ENCODE measurements around the gene GPS1. TPM values are rescaled to one million over a fixed set of nuclear protein-coding genes. Genes with fewer than 3 reads are reported as not detected.

The GPS1 gene
- total and polyA plus RNA-seq, 9 of the 15 experiments (the other 6 are each of a cell fraction or from before 2014, with no cell fraction given): 3.1 to 167 (median 69.9) TPM

DNA sequence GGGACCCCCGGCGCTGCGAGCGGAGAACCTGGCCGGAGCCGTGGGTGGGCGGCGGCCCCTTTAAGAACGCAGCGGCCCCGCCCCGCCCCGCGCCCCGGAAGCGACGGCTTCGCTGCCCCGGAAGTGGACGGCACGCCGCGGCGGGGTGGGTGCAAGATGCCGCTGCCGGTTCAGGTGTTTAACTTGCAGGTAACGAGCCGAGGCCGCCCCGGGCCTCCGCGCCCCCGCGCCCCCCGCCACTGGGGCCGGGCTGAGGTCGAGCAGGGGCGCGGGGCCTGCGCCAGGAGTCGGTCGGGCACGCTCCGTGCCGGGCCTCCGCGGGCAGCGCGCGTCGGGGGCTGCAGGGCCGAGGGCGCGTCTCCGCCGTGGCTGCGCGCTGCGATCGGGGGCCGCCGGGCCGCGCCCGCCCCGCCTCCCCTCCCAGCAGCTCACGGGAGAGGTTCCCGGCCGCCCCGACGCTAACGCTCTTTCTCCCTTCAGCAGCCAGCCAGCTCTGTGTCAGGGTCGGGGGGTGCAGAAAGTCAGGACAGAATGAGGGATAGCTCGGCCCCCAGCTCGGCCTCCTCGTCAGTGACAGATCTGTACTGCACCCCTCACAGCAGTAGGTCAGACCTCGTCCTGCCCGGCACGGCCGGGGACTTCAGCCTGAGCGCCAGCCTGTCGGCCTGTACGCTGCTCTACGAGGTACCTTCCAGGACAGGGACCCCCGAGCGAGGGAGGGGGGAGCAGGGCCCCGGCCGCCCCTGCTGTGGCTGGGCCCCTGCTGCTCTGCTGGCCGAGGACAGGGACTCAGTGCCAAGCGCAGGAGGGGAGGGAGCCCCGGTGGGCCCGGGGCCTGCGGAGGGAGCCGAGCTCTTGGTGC lies at the start of gene GPS1, which contains the start of gene RFNG (continued):
- TF ChIP-seq, protein P1, sequence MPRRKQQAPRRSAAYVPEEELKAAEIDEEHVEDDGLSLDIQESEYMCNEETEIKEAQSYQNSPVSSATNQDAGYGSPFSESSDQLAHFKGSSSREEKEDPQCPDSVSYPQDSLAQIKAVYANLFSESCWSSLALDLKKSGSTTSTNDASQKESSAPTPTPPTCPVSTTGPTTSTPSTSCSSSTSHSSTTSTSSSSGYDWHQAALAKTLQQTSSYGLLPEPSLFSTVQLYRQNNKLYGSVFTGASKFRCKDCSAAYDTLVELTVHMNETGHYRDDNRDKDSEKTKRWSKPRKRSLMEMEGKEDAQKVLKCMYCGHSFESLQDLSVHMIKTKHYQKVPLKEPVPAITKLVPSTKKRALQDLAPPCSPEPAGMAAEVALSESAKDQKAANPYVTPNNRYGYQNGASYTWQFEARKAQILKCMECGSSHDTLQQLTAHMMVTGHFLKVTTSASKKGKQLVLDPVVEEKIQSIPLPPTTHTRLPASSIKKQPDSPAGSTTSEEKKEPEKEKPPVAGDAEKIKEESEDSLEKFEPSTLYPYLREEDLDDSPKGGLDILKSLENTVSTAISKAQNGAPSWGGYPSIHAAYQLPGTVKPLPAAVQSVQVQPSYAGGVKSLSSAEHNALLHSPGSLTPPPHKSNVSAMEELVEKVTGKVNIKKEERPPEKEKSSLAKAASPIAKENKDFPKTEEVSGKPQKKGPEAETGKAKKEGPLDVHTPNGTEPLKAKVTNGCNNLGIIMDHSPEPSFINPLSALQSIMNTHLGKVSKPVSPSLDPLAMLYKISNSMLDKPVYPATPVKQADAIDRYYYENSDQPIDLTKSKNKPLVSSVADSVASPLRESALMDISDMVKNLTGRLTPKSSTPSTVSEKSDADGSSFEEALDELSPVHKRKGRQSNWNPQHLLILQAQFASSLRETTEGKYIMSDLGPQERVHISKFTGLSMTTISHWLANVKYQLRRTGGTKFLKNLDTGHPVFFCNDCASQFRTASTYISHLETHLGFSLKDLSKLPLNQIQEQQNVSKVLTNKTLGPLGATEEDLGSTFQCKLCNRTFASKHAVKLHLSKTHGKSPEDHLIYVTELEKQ (CRISPR knock-in tag; IDR thresholded peaks at IDR 0.05): no peak
- TF ChIP-seq, protein P2, sequence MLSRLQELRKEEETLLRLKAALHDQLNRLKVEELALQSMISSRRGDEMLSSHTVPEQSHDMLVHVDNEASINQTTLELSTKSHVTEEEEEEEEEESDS (CRISPR knock-in tag; IDR thresholded peaks at IDR 0.05): no peak
- TF ChIP-seq CBX8 (IDR thresholded peaks at IDR 0.05; ENCODE audit: borderline replicate concordance, extremely low read depth, low read depth, low read length, poor library complexity, severe bottlenecking): no peak
- TF ChIP-seq SAP30 (IDR thresholded peaks at IDR 0.05; ENCODE audit: borderline replicate concordance, insufficient read depth, low read depth, low read length, poor library complexity, severe bottlenecking): peak; percentile 61
- no peak for TF ChIP-seq SMAD1 (IDR thresholded peaks at IDR 0.05; ENCODE audit: low read depth, low read length, partially characterized antibody)
- TF ChIP-seq MIER1 (IDR thresholded peaks at IDR 0.05; ENCODE audit: low read depth): no peak
- no peak for TF ChIP-seq ZNF79 (CRISPR knock-in tag; IDR thresholded peaks at IDR 0.05; ENCODE audit: low read depth)
- TF ChIP-seq, protein P3, sequence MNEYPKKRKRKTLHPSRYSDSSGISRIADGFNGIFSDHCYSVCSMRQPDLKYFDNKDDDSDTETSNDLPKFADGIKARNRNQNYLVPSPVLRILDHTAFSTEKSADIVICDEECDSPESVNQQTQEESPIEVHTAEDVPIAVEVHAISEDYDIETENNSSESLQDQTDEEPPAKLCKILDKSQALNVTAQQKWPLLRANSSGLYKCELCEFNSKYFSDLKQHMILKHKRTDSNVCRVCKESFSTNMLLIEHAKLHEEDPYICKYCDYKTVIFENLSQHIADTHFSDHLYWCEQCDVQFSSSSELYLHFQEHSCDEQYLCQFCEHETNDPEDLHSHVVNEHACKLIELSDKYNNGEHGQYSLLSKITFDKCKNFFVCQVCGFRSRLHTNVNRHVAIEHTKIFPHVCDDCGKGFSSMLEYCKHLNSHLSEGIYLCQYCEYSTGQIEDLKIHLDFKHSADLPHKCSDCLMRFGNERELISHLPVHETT (CRISPR knock-in tag; conservative IDR thresholded peaks at IDR 0.05 in 1 of 2, IDR thresholded peaks at IDR 0.05 in 1 of 2): no peak
- TF ChIP-seq, protein P4, sequence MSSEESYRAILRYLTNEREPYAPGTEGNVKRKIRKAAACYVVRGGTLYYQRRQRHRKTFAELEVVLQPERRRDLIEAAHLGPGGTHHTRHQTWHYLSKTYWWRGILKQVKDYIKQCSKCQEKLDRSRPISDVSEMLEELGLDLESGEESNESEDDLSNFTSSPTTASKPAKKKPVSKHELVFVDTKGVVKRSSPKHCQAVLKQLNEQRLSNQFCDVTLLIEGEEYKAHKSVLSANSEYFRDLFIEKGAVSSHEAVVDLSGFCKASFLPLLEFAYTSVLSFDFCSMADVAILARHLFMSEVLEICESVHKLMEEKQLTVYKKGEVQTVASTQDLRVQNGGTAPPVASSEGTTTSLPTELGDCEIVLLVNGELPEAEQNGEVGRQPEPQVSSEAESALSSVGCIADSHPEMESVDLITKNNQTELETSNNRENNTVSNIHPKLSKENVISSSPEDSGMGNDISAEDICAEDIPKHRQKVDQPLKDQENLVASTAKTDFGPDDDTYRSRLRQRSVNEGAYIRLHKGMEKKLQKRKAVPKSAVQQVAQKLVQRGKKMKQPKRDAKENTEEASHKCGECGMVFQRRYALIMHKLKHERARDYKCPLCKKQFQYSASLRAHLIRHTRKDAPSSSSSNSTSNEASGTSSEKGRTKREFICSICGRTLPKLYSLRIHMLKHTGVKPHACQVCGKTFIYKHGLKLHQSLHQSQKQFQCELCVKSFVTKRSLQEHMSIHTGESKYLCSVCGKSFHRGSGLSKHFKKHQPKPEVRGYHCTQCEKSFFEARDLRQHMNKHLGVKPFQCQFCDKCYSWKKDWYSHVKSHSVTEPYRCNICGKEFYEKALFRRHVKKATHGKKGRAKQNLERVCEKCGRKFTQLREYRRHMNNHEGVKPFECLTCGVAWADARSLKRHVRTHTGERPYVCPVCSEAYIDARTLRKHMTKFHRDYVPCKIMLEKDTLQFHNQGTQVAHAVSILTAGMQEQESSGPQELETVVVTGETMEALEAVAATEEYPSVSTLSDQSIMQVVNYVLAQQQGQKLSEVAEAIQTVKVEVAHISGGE (CRISPR knock-in tag; IDR thresholded peaks at IDR 0.05): peak in 1 of 3 experiments; percentile 81; a peak in 2 of 6 replicates
- no peak for TF ChIP-seq FOSL1 (tag; conservative IDR thresholded peaks at IDR 0.05)
- TF ChIP-seq, protein P5, sequence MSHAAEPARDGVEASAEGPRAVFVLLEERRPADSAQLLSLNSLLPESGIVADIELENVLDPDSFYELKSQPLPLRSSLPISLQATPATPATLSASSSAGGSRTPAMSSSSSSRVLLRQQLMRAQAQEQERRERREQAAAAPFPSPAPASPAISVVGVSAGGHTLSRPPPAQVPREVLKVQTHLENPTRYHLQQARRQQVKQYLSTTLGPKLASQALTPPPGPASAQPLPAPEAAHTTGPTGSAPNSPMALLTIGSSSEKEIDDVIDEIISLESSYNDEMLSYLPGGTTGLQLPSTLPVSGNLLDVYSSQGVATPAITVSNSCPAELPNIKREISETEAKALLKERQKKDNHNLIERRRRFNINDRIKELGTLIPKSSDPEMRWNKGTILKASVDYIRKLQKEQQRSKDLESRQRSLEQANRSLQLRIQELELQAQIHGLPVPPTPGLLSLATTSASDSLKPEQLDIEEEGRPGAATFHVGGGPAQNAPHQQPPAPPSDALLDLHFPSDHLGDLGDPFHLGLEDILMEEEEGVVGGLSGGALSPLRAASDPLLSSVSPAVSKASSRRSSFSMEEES (CRISPR knock-in tag; IDR thresholded peaks at IDR 0.05): no peak

All from K562 (cell line).